HG02973 (cell line): ENCODE measurements around the gene ABL1.

Experiments used
- ATAC-seq: cut with Tn5 transposase; IDR thresholded peaks from one replicate; pipeline ENCODE4 v1.9.1; 2021; ENCODE audit warnings: moderate library complexity; ENCODE audit not compliant: unreplicated experiment

Gene ABL1

GRCh38 chr9:130870491-130871381, 35.7 kb downstream of the ABL1 start:
- ATAC-seq: no peak

GRCh38 chr9:130871395-130872062, 36.5 kb downstream of the ABL1 start:
- ATAC-seq: no peak

GRCh38 chr9:130872093-130872492, 37.0 kb downstream of the ABL1 start:
- ATAC-seq: no peak

- no peak for ATAC-seq
These were observed 37.5 kb downstream of the ABL1 start for GRCh38 chr9:130872508-130872907.

GRCh38 chr9:130872912-130873503, 38.0 kb downstream of the ABL1 start:
- ATAC-seq: no peak

- ATAC-seq: no peak
These were observed 38.9 kb downstream of the ABL1 start for GRCh38 chr9:130873966-130874365.

- no peak for ATAC-seq
These were observed 39.7 kb downstream of the ABL1 start for GRCh38 chr9:130874783-130875182.

- no peak for ATAC-seq
These were observed 42.2 kb downstream of the ABL1 start for GRCh38 chr9:130877300-130877699.

- no peak for ATAC-seq
These were observed 43.2 kb downstream of the ABL1 start for GRCh38 chr9:130878295-130878694.

GRCh38 chr9:130879863-130880411, 44.9 kb downstream of the ABL1 start:
- no peak for ATAC-seq

GRCh38 chr9:130880599-130881220, 45.7 kb downstream of the ABL1 start:
- no peak for ATAC-seq

GRCh38 chr9:130881516-130881915, 46.5 kb downstream of the ABL1 start:
- no peak for ATAC-seq

GRCh38 chr9:130882696-130883225, 47.7 kb downstream of the ABL1 start:
- ATAC-seq: no peak

GRCh38 chr9:130883479-130883878, 48.4 kb downstream of the ABL1 start:
- no peak for ATAC-seq

GRCh38 chr9:130884111-130884531, 49.1 kb downstream of the ABL1 start:
- no peak for ATAC-seq

- ATAC-seq: no peak
These were observed 49.8 kb downstream of the ABL1 start for GRCh38 chr9:130884542-130885483.

- ATAC-seq: no peak
These were observed 50.7 kb downstream of the ABL1 start for GRCh38 chr9:130885484-130886375.

- ATAC-seq: no peak
These were observed 51.9 kb downstream of the ABL1 start for GRCh38 chr9:130886981-130887380.
